B cell (primary cell): ENCODE results near the gene SPACA6.

Experiments
- CTCF ChIP-seq: fragments of 200-600 bp; IDR thresholded peaks from one replicate; pipeline ENCODE4 v1.8.0; 2022; ENCODE audit warnings: antibody characterized with exemption, mild to moderate bottlenecking
- EZH2 ChIP-seq: IDR thresholded peaks from 2 replicates; pipeline ENCODE4 v1.6.1; 2012; ENCODE audit warnings: borderline replicate concordance, low read depth, mild to moderate bottlenecking, moderate library complexity, low read length; ENCODE audit not compliant: insufficient read depth, poor library complexity, severe bottlenecking

GRCh38 chr19:51742789-51743188, 49.7 kb downstream of the SPACA6 start:
- no peak for TF ChIP-seq CTCF
- TF ChIP-seq EZH2 = no peak
